ENCODE data around the gene DBNDD1. TPM values are rescaled to one million over a fixed set of nuclear protein-coding genes. Genes with fewer than 3 reads are reported as not detected.

Gene DBNDD1
- total and polyA plus RNA-seq, 10 of the 15 experiments (the other 5 are each of a cell fraction or from before 2014, with no cell fraction given), result 0.06 to 4.6 (median 0.55) TPM

DNA sequence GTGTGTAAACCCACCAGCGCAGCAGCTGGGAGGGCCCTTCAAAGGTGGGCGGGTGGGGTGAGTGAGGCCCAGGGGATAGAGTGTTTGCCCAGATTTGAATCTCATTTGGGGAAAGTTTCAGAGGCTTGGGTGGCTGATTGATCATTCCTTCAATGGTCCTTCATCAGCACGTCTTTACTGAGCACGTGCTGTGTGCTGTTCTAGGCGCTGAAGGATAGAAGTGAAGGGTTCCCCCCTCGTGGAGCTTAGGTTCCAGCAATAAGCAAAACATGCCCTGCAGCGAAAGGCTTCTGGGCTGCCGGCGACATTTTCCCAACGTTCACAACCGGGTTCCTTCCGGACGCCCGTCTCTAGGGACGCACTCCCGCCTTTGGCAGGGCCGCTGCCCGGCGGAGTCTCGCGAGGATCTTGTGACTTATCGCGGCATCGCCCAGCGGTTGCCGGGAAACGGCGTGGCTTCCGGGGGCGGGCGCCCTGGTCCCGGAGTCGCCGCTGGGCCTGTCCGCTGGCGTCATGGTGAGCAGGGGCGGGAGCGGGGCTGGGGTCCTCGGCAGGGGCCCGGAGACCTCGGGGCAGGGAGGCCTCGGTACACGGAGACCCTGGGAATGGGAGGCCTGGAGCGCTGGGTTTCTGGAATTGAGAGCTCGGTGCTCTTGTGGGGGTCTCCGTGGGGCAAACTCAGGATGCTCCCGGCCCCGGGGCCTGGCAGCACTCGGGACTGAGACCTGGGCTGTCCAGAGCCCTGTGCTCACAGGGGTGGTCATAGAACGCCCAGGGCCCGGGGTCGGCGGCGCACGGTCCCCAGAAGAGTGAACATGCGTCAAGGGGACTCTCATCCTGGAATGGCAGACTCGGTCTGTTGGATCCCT is 3.2 kb upstream of the DBNDD1 start (continued):
- TF ChIP-seq, protein P1, sequence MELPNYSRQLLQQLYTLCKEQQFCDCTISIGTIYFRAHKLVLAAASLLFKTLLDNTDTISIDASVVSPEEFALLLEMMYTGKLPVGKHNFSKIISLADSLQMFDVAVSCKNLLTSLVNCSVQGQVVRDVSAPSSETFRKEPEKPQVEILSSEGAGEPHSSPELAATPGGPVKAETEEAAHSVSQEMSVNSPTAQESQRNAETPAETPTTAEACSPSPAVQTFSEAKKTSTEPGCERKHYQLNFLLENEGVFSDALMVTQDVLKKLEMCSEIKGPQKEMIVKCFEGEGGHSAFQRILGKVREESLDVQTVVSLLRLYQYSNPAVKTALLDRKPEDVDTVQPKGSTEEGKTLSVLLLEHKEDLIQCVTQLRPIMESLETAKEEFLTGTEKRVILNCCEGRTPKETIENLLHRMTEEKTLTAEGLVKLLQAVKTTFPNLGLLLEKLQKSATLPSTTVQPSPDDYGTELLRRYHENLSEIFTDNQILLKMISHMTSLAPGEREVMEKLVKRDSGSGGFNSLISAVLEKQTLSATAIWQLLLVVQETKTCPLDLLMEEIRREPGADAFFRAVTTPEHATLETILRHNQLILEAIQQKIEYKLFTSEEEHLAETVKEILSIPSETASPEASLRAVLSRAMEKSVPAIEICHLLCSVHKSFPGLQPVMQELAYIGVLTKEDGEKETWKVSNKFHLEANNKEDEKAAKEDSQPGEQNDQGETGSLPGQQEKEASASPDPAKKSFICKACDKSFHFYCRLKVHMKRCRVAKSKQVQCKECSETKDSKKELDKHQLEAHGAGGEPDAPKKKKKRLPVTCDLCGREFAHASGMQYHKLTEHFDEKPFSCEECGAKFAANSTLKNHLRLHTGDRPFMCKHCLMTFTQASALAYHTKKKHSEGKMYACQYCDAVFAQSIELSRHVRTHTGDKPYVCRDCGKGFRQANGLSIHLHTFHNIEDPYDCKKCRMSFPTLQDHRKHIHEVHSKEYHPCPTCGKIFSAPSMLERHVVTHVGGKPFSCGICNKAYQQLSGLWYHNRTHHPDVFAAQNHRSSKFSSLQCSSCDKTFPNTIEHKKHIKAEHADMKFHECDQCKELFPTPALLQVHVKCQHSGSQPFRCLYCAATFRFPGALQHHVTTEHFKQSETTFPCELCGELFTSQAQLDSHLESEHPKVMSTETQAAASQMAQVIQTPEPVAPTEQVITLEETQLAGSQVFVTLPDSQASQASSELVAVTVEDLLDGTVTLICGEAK (IDR thresholded peaks at IDR 0.05; ENCODE audit: borderline replicate concordance), result peak; percentile 59
- TF ChIP-seq, protein P2, sequence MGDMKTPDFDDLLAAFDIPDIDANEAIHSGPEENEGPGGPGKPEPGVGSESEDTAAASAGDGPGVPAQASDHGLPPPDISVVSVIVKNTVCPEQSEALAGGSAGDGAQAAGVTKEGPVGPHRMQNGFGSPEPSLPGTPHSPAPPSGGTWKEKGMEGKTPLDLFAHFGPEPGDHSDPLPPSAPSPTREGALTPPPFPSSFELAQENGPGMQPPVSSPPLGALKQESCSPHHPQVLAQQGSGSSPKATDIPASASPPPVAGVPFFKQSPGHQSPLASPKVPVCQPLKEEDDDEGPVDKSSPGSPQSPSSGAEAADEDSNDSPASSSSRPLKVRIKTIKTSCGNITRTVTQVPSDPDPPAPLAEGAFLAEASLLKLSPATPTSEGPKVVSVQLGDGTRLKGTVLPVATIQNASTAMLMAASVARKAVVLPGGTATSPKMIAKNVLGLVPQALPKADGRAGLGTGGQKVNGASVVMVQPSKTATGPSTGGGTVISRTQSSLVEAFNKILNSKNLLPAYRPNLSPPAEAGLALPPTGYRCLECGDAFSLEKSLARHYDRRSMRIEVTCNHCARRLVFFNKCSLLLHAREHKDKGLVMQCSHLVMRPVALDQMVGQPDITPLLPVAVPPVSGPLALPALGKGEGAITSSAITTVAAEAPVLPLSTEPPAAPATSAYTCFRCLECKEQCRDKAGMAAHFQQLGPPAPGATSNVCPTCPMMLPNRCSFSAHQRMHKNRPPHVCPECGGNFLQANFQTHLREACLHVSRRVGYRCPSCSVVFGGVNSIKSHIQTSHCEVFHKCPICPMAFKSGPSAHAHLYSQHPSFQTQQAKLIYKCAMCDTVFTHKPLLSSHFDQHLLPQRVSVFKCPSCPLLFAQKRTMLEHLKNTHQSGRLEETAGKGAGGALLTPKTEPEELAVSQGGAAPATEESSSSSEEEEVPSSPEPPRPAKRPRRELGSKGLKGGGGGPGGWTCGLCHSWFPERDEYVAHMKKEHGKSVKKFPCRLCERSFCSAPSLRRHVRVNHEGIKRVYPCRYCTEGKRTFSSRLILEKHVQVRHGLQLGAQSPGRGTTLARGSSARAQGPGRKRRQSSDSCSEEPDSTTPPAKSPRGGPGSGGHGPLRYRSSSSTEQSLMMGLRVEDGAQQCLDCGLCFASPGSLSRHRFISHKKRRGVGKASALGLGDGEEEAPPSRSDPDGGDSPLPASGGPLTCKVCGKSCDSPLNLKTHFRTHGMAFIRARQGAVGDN (IDR thresholded peaks at IDR 0.05), result peak; percentile 73
